Colonic mucosa (tissue), 4 donors: ENCODE data around the gene GLP1R. TPM values are rescaled to one million over a fixed set of nuclear protein-coding genes. Genes with fewer than 3 reads are reported as not detected.

ENCODE experiments used
- DNase-seq: peaks from one replicate; pipeline ENCODE4 v3.0.0-alpha.2; 2020
- H3K27ac ChIP-seq: fragments of 200-600 bp; one replicate; pipeline ENCODE4 v1.8.0; 2021
- H3K27me3 ChIP-seq: fragments of 200-600 bp; one replicate; pipeline ENCODE4 v1.8.0; 2021
- H3K36me3 ChIP-seq: fragments of 200-600 bp; one replicate; pipeline ENCODE4 v1.8.0; 2021
- H3K4me1 ChIP-seq: fragments of 200-600 bp; one replicate; pipeline ENCODE4 v1.8.0; 2021; ENCODE audit warnings: mild to moderate bottlenecking
- H3K4me3 ChIP-seq: fragments of 200-600 bp; one replicate; pipeline ENCODE4 v1.8.0; 2021
- H3K9ac ChIP-seq, 2 donors: one replicate each; pipeline ENCODE4 v1.7.0; 2013; ENCODE audit warnings: control low read depth in 2 of 2, low read depth in 2 of 2, low read length in 2 of 2
- H3K9me3 ChIP-seq: fragments of 200-600 bp; one replicate; pipeline ENCODE4 v1.8.0; 2021
- CTCF ChIP-seq: fragments of 200-600 bp; IDR thresholded peaks from one replicate; pipeline ENCODE4 v1.8.0; 2022; ENCODE audit warnings: antibody characterized with exemption, mild to moderate bottlenecking
- intact Hi-C: fragments of 100-400 bp; cut with DNase I; formaldehyde crosslinking; loops from one replicate; pipeline ENCODE4 v1.14.1; 2022
- total RNA-seq, 2 donors: library from RNA; stranded (reverse); fragmentation: NEBNext Ultra II Directional in 1 of 2; extraction: Animal tissue kit (Norgen Biotek cat#: 25700) in 1 of 2; gene quantifications; one replicate each; pipeline ENCODE4 v1.2.1, GENCODE V29; 2021
- donor health status: healthy.
- donor health status: DM: no; HTN: no; CAD: no.
- donor health status: DM: no; HTN: no; CAD: no.

Gene GLP1R
- total RNA-seq, 2 donors from 2014 or later = not detected

GRCh38 chr6:39063526-39063925, 14.9 kb downstream of the GLP1R start:
- no peak overlapping the region for H3K27ac ChIP-seq
- intact Hi-C loops = no loop called here
- H3K4me3 ChIP-seq = no peak overlapping the region
- no peaks in the 10 kb centered on the region for H3K9me3 ChIP-seq
- H3K9ac ChIP-seq = no peak overlapping the region
- no peak for DNase-seq
- H3K4me1 ChIP-seq = no peaks in the 10 kb centered on the region
- H3K36me3 ChIP-seq = no peaks in the 10 kb centered on the region
- H3K27me3 ChIP-seq = peaks cover 3% of the 10 kb centered on the region
- TF ChIP-seq CTCF = no peak

GRCh38 chr6:39065561-39065960, 17.0 kb downstream of the GLP1R start:
- no peak overlapping the region for H3K27ac ChIP-seq
- no peak overlapping the region for H3K4me3 ChIP-seq
- no peaks in the 10 kb centered on the region for H3K4me1 ChIP-seq
- no peak overlapping the region for H3K9ac ChIP-seq
- TF ChIP-seq CTCF = no peak
- H3K27me3 ChIP-seq = peaks cover 3% of the 10 kb centered on the region
- no peaks in the 10 kb centered on the region for H3K36me3 ChIP-seq
- no peaks in the 10 kb centered on the region for H3K9me3 ChIP-seq
- intact Hi-C loops = no loop called here
- DNase-seq = no peak

GRCh38 chr6:39068391-39068790, 19.8 kb downstream of the GLP1R start:
- DNase-seq = no peak
- H3K27me3 ChIP-seq = no peaks in the 10 kb centered on the region
- H3K4me3 ChIP-seq = no peak overlapping the region
- H3K9me3 ChIP-seq = no peaks in the 10 kb centered on the region
- H3K9ac ChIP-seq = no peak overlapping the region
- intact Hi-C loops = no loop called here
- no peak overlapping the region for H3K27ac ChIP-seq
- TF ChIP-seq CTCF = no peak
- no peaks in the 10 kb centered on the region for H3K4me1 ChIP-seq
- no peaks in the 10 kb centered on the region for H3K36me3 ChIP-seq

- no peaks in the 10 kb centered on the region for H3K9me3 ChIP-seq
- no peak for DNase-seq
- intact Hi-C loops = no loop called here
- no peaks in the 10 kb centered on the region for H3K27me3 ChIP-seq
- no peaks in the 10 kb centered on the region for H3K36me3 ChIP-seq
- TF ChIP-seq CTCF = no peak
- no peak overlapping the region for H3K27ac ChIP-seq
- no peaks in the 10 kb centered on the region for H3K4me1 ChIP-seq
- H3K4me3 ChIP-seq = no peak overlapping the region
- no peak overlapping the region for H3K9ac ChIP-seq
These were observed 24.2 kb downstream of the GLP1R start for GRCh38 chr6:39072830-39073229.

- no peaks in the 10 kb centered on the region for H3K27me3 ChIP-seq
- H3K4me1 ChIP-seq = no peaks in the 10 kb centered on the region
- DNase-seq = no peak
- no peaks in the 10 kb centered on the region for H3K9me3 ChIP-seq
- H3K36me3 ChIP-seq = no peaks in the 10 kb centered on the region
- TF ChIP-seq CTCF = no peak
- H3K27ac ChIP-seq = no peak overlapping the region
- no peak overlapping the region for H3K4me3 ChIP-seq
- intact Hi-C loops = no loop called here
- H3K9ac ChIP-seq = no peak overlapping the region
These were observed 25.1 kb downstream of the GLP1R start for GRCh38 chr6:39073471-39074355.
